Measurements from ENCODE around the gene INSR.

DNA sequence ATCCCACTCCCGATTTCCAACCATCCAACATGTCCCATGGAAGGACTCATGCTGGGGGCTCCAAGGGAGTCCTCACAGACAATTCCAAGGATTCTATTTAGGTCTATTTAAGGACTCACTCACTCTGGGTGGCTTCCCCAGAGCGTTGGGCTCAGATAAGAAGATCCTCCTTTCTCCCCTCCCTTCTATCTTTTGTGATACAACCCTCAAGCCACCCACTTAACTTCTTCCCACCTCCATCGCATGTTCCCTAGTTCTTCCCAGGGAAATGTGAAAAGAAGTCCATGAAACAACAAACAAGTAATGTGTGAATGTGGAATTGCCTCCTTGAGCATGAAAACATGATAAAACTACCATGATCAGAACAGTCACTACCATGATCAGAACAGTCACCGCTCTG lies 29.4 kb downstream of the INSR start:
- TF ChIP-seq, protein P1, sequence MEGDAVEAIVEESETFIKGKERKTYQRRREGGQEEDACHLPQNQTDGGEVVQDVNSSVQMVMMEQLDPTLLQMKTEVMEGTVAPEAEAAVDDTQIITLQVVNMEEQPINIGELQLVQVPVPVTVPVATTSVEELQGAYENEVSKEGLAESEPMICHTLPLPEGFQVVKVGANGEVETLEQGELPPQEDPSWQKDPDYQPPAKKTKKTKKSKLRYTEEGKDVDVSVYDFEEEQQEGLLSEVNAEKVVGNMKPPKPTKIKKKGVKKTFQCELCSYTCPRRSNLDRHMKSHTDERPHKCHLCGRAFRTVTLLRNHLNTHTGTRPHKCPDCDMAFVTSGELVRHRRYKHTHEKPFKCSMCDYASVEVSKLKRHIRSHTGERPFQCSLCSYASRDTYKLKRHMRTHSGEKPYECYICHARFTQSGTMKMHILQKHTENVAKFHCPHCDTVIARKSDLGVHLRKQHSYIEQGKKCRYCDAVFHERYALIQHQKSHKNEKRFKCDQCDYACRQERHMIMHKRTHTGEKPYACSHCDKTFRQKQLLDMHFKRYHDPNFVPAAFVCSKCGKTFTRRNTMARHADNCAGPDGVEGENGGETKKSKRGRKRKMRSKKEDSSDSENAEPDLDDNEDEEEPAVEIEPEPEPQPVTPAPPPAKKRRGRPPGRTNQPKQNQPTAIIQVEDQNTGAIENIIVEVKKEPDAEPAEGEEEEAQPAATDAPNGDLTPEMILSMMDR (IDR thresholded peaks at IDR 0.05) = no peak
- TF ChIP-seq, protein P2, sequence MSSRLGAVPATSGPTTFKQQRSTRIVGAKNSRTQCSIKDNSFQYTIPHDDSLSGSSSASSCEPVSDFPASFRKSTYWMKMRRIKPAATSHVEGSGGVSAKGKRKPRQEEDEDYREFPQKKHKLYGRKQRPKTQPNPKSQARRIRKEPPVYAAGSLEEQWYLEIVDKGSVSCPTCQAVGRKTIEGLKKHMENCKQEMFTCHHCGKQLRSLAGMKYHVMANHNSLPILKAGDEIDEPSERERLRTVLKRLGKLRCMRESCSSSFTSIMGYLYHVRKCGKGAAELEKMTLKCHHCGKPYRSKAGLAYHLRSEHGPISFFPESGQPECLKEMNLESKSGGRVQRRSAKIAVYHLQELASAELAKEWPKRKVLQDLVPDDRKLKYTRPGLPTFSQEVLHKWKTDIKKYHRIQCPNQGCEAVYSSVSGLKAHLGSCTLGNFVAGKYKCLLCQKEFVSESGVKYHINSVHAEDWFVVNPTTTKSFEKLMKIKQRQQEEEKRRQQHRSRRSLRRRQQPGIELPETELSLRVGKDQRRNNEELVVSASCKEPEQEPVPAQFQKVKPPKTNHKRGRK (CRISPR knock-in tag; IDR thresholded peaks at IDR 0.05; ENCODE audit: borderline replicate concordance) = no peak
- TF ChIP-seq, protein P3, sequence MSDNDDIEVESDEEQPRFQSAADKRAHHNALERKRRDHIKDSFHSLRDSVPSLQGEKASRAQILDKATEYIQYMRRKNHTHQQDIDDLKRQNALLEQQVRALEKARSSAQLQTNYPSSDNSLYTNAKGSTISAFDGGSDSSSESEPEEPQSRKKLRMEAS (CRISPR knock-in tag; IDR thresholded peaks at IDR 0.05) = no peak
- TF ChIP-seq CREM (CRISPR knock-in tag; IDR thresholded peaks at IDR 0.05) (no peak), NR2C2 (CRISPR knock-in tag; IDR thresholded peaks at IDR 0.05) (no peak), NR3C1 (CRISPR knock-in tag; conservative IDR thresholded peaks at IDR 0.05; ENCODE audit: low read depth) (no peak), TEAD4 (CRISPR knock-in tag; IDR thresholded peaks at IDR 0.05) (no peak), NR1H2 (CRISPR knock-in tag; IDR thresholded peaks at IDR 0.05) (no peak)
- TF ChIP-seq, protein P4, sequence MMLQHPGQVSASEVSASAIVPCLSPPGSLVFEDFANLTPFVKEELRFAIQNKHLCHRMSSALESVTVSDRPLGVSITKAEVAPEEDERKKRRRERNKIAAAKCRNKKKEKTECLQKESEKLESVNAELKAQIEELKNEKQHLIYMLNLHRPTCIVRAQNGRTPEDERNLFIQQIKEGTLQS (CRISPR knock-in tag; conservative IDR thresholded peaks at IDR 0.05) = no peak
- TF ChIP-seq, protein P5, sequence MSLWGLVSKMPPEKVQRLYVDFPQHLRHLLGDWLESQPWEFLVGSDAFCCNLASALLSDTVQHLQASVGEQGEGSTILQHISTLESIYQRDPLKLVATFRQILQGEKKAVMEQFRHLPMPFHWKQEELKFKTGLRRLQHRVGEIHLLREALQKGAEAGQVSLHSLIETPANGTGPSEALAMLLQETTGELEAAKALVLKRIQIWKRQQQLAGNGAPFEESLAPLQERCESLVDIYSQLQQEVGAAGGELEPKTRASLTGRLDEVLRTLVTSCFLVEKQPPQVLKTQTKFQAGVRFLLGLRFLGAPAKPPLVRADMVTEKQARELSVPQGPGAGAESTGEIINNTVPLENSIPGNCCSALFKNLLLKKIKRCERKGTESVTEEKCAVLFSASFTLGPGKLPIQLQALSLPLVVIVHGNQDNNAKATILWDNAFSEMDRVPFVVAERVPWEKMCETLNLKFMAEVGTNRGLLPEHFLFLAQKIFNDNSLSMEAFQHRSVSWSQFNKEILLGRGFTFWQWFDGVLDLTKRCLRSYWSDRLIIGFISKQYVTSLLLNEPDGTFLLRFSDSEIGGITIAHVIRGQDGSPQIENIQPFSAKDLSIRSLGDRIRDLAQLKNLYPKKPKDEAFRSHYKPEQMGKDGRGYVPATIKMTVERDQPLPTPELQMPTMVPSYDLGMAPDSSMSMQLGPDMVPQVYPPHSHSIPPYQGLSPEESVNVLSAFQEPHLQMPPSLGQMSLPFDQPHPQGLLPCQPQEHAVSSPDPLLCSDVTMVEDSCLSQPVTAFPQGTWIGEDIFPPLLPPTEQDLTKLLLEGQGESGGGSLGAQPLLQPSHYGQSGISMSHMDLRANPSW (CRISPR knock-in tag; conservative IDR thresholded peaks at IDR 0.05; ENCODE audit: low read depth) = no peak
- TF ChIP-seq, protein P6, sequence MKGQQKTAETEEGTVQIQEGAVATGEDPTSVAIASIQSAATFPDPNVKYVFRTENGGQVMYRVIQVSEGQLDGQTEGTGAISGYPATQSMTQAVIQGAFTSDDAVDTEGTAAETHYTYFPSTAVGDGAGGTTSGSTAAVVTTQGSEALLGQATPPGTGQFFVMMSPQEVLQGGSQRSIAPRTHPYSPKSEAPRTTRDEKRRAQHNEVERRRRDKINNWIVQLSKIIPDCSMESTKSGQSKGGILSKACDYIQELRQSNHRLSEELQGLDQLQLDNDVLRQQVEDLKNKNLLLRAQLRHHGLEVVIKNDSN (CRISPR knock-in tag; IDR thresholded peaks at IDR 0.05) = no peak
- TF ChIP-seq, protein P7, sequence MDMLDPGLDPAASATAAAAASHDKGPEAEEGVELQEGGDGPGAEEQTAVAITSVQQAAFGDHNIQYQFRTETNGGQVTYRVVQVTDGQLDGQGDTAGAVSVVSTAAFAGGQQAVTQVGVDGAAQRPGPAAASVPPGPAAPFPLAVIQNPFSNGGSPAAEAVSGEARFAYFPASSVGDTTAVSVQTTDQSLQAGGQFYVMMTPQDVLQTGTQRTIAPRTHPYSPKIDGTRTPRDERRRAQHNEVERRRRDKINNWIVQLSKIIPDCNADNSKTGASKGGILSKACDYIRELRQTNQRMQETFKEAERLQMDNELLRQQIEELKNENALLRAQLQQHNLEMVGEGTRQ (CRISPR knock-in tag; IDR thresholded peaks at IDR 0.05) = no peak
- TF ChIP-seq, protein P8, sequence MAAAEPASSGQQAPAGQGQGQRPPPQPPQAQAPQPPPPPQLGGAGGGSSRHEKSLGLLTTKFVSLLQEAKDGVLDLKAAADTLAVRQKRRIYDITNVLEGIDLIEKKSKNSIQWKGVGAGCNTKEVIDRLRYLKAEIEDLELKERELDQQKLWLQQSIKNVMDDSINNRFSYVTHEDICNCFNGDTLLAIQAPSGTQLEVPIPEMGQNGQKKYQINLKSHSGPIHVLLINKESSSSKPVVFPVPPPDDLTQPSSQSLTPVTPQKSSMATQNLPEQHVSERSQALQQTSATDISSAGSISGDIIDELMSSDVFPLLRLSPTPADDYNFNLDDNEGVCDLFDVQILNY (CRISPR knock-in tag; IDR thresholded peaks at IDR 0.05) = no peak
- TF ChIP-seq, protein P9, sequence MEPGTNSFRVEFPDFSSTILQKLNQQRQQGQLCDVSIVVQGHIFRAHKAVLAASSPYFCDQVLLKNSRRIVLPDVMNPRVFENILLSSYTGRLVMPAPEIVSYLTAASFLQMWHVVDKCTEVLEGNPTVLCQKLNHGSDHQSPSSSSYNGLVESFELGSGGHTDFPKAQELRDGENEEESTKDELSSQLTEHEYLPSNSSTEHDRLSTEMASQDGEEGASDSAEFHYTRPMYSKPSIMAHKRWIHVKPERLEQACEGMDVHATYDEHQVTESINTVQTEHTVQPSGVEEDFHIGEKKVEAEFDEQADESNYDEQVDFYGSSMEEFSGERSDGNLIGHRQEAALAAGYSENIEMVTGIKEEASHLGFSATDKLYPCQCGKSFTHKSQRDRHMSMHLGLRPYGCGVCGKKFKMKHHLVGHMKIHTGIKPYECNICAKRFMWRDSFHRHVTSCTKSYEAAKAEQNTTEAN (CRISPR knock-in tag; IDR thresholded peaks at IDR 0.05) = no peak

All from WTC11 (cell line).